HepG2 (cell line): Measurements from ENCODE around the gene LIMK2. TPM values are rescaled to one million over a fixed set of nuclear protein-coding genes. Genes with fewer than 3 reads are reported as not detected.

Experiments used
- DPF2 ChIP-seq: sonication (generic); formaldehyde crosslinking; IDR thresholded peaks from 2 replicates; pipeline ENCODE4 v1.4.0; 2020; ENCODE audit warnings: mild to moderate bottlenecking, low read depth, missing genetic modification reagents, borderline replicate concordance
- FOXO4 ChIP-seq: sonication (generic); formaldehyde crosslinking; conservative IDR thresholded peaks from 2 replicates; pipeline ENCODE4 v1.8.1; 2023; ENCODE audit warnings: missing genetic modification reagents
- HOXA9 ChIP-seq: sonication (generic); formaldehyde crosslinking; IDR thresholded peaks from 2 replicates; pipeline ENCODE4 v1.8.1; 2022; ENCODE audit warnings: missing genetic modification reagents, mild to moderate bottlenecking, moderate library complexity, borderline replicate concordance
- KDM1A ChIP-seq: IDR thresholded peaks from 2 replicates; pipeline ENCODE4 v1.6.1; 2016; ENCODE audit warnings: missing compliant biosample characterization
- KDM5A ChIP-seq: fragments of 200-600 bp; sonication (generic); IDR thresholded peaks from 2 replicates; pipeline ENCODE4 v1.7.0; 2018; ENCODE audit warnings: antibody characterized with exemption, mild to moderate bottlenecking, low read length, borderline replicate concordance
- MATR3 ChIP-seq: sonication (generic); formaldehyde crosslinking; IDR thresholded peaks from 2 replicates; pipeline ENCODE4 v1.4.0; 2020; ENCODE audit warnings: missing genetic modification reagents
- NFKBIZ ChIP-seq: IDR thresholded peaks from 2 replicates; pipeline ENCODE4 v1.6.1; 2018; ENCODE audit warnings: missing genetic modification reagents, missing compliant biosample characterization
- NFYC ChIP-seq: IDR thresholded peaks from 2 replicates; pipeline ENCODE4 v1.6.1; 2016; ENCODE audit warnings: missing genetic modification reagents, missing compliant biosample characterization
- PBX2 ChIP-seq: IDR thresholded peaks from 2 replicates; pipeline ENCODE4 v1.6.1; 2016; ENCODE audit warnings: control low read depth
- POLR2G ChIP-seq: fragments of 200-400 bp; formaldehyde crosslinking; IDR thresholded peaks from 2 replicates; pipeline ENCODE4 v1.6.1; 2018; ENCODE audit warnings: mild to moderate bottlenecking, low read depth, low read length, moderate library complexity
- REST ChIP-seq, 2 experiments: IDR thresholded peaks; 2 replicates each; pipeline ENCODE4 v1.6.1; 2011 to 2012; ENCODE audit warnings: low read length in 2 of 2, borderline replicate concordance in 1 of 2, low read depth in 1 of 2, mild to moderate bottlenecking in 1 of 2, moderate library complexity in 1 of 2
- SIN3A ChIP-seq: IDR thresholded peaks from 2 replicates; pipeline ENCODE4 v1.6.1; 2011; ENCODE audit warnings: low read depth, mild to moderate bottlenecking, control low read depth, low read length, borderline replicate concordance
- SMC3 ChIP-seq: IDR thresholded peaks from 2 replicates; pipeline ENCODE4 v1.6.1; 2011; ENCODE audit warnings: low read length, improper control_type of control experiment
- SOX6 ChIP-seq, 2 experiments: fragments of 450-650 bp in 1 of 2; sonication (generic) in 1 of 2; formaldehyde crosslinking in 1 of 2; IDR thresholded peaks; 2 replicates each; pipeline versions ENCODE4 v1.4.0 to v1.6.1; 2017 to 2020; ENCODE audit warnings: antibody characterized with exemption in 1 of 2, mild to moderate bottlenecking in 1 of 2, missing genetic modification reagents in 1 of 2
- SPEN ChIP-seq: sonication (generic); formaldehyde crosslinking; IDR thresholded peaks from 2 replicates; pipeline ENCODE4 v1.5.1; 2020; ENCODE audit warnings: low read depth, mild to moderate bottlenecking, missing genetic modification reagents
- ZBTB20 ChIP-seq: sonication (generic); formaldehyde crosslinking; IDR thresholded peaks from 2 replicates; pipeline ENCODE4 v1.8.1; 2023; ENCODE audit warnings: missing genetic modification reagents, low read depth, mild to moderate bottlenecking, borderline replicate concordance
- ZNF274 ChIP-seq: sonication (generic); formaldehyde crosslinking; IDR thresholded peaks from 2 replicates; pipeline ENCODE4 v1.5.1; 2020; ENCODE audit warnings: mild to moderate bottlenecking, missing genetic modification reagents
- ZNF354B ChIP-seq: sonication (generic); formaldehyde crosslinking; IDR thresholded peaks from 2 replicates; pipeline ENCODE4 v1.8.0; 2022; ENCODE audit warnings: mild to moderate bottlenecking, missing genetic modification reagents
- ZNF580 ChIP-seq: IDR thresholded peaks from 2 replicates; pipeline ENCODE4 v1.6.1; 2016; ENCODE audit warnings: low read depth, borderline replicate concordance
- ZNF713 ChIP-seq: sonication (generic); formaldehyde crosslinking; IDR thresholded peaks from 2 replicates; pipeline ENCODE4 v1.4.0; 2020; ENCODE audit warnings: mild to moderate bottlenecking, missing genetic modification reagents
- ZNF788 ChIP-seq: sonication (generic); formaldehyde crosslinking; IDR thresholded peaks from 2 replicates; pipeline ENCODE4 v1.5.0; 2020; ENCODE audit warnings: mild to moderate bottlenecking, missing genetic modification reagents, borderline replicate concordance
- ZSCAN21 ChIP-seq: sonication (generic); formaldehyde crosslinking; IDR thresholded peaks from 2 replicates; pipeline ENCODE4 v1.8.0; 2022; ENCODE audit warnings: mild to moderate bottlenecking, missing genetic modification reagents, moderate library complexity, borderline replicate concordance
- polyA plus RNA-seq, 8 experiments: library from polyadenylated mRNA; depleted of rRNA in 3 of 8; stranded (reverse) in 7 of 8; unstranded in 1 of 8; fragments of >200 nt; fragmentation: Illumina TruSeq in 4 of 8; extraction: Trizol in 4 of 8; gene quantifications; 2 replicates each; pipeline versions ENCODE4 v1.2.1 to v1.2.3, GENCODE V29; 2011 to 2016; ENCODE audit warnings: low read depth in 4 of 8, missing spikeins in 1 of 8, mixed read lengths in 1 of 8; ENCODE audit not compliant: insufficient read depth in 1 of 8
- total RNA-seq, 5 experiments: library from RNA; depleted of rRNA; stranded (reverse); fragments of >200 nt; fragmentation: Illumina TruSeq; extraction: Trizol; gene quantifications; 2 replicates each; pipeline ENCODE4 v1.2.3, GENCODE V29; 2016; ENCODE audit warnings: low read depth in 1 of 5

The LIMK2 gene
- total and polyA plus RNA-seq, 2 of the 13 experiments (the other 11 are each of a cell fraction or from before 2014, with no cell fraction given), result 20.9 to 29.8 TPM

- TF ChIP-seq ZNF580 (CRISPR knock-in tag) (peak; percentile 76; the same call in 1 of the 2 replicates), REST (IDR thresholded peaks at IDR 0.05; ENCODE audit: borderline replicate concordance in 1 of 2, low read depth in 1 of 2, low read length in 2 of 2) (peak in 1 of 2 experiments; percentile 43; a peak in 1 of 4 replicates), SIN3A (0 out of 2 replicates have a peak, but pooled peaks have one; percentile 50), DPF2 (no peak), NFKBIZ (CRISPR knock-in tag) (0 out of 2 replicates have a peak, but pooled peaks have one; percentile 24), ZNF713 (CRISPR knock-in tag) (no peak), ZBTB20 (CRISPR knock-in tag) (no peak), KDM5A (peak; percentile 77), HOXA9 (CRISPR knock-in tag) (no peak), FOXO4 (CRISPR knock-in tag) (no peak), MATR3 (no peak), ZNF788 (CRISPR knock-in tag) (peak; percentile 51; the same call in 1 of the 2 replicates), ZNF354B (CRISPR knock-in tag) (peak; percentile 94; the same call in 1 of the 2 replicates), ZSCAN21 (CRISPR knock-in tag) (peak; percentile 66; the same call in 1 of the 2 replicates), PBX2 (CRISPR knock-in tag) (no peak), ZNF274 (CRISPR knock-in tag) (peak; percentile 85), KDM1A (0 out of 2 replicates have a peak, but pooled peaks have one; percentile 43), SMC3 (peak; percentile 45; the same call in 1 of the 2 replicates), SPEN (0 out of 2 replicates have a peak, but pooled peaks have one; percentile 61), SOX6 (IDR thresholded peaks at IDR 0.05) (no peak), SOX6 (CRISPR knock-in tag; IDR thresholded peaks at IDR 0.05) (peak; percentile 63), NFYC (CRISPR knock-in tag) (no peak), POLR2G (peak; percentile 81)
These were observed at the start of gene LIMK2 (continued) for GRCh38 chr22:31211862-31212730.
